K562 (cell line): ENCODE results near the gene CHCHD1. TPM values are rescaled to one million over a fixed set of nuclear protein-coding genes. Genes with fewer than 3 reads are reported as not detected.

ENCODE experiments used
- CBFB ChIP-seq: sonication (generic); formaldehyde crosslinking; IDR thresholded peaks from 2 replicates; pipeline ENCODE4 v1.4.0; 2020; ENCODE audit warnings: mild to moderate bottlenecking, missing genetic modification reagents
- HCFC1 ChIP-seq: IDR thresholded peaks from 2 replicates; pipeline ENCODE4 v1.6.1; 2012; ENCODE audit warnings: low read depth, low read length, improper control_type of control experiment
- MGA ChIP-seq: fragments of 450-650 bp; IDR thresholded peaks from 2 replicates; pipeline ENCODE4 v1.6.1; 2016; ENCODE audit warnings: mild to moderate bottlenecking, moderate library complexity
- NCOA2 ChIP-seq, 2 experiments: fragments of 450-650 bp; IDR thresholded peaks; 2 replicates each; pipeline ENCODE4 v1.6.1; 2018; ENCODE audit warnings: mild to moderate bottlenecking in 2 of 2, moderate library complexity in 1 of 2; ENCODE audit not compliant: partially characterized antibody in 2 of 2
- NR4A1 ChIP-seq, 2 experiments: fragments of 250-450 bp in 1 of 2; fragments of 450-650 bp in 1 of 2; sonication (Bioruptor Pico) in 1 of 2; IDR thresholded peaks; 2 replicates each; pipeline versions ENCODE4 v1.4.0 to v1.6.1; 2016 to 2020; ENCODE audit warnings: mild to moderate bottlenecking in 2 of 2, missing compliant biosample characterization in 1 of 2, missing genetic modification characterization in 1 of 2, moderate library complexity in 1 of 2
- RBFOX2 ChIP-seq: fragments of 200-400 bp; formaldehyde crosslinking; IDR thresholded peaks from 2 replicates; pipeline ENCODE4 v1.6.1; 2017; ENCODE audit warnings: low read depth, mild to moderate bottlenecking, low read length, moderate library complexity
- ZNF696 ChIP-seq: fragments of 250-450 bp; sonication (Bioruptor Pico); conservative IDR thresholded peaks from 2 replicates; pipeline ENCODE4 v1.4.0; 2020; ENCODE audit warnings: mild to moderate bottlenecking, moderate library complexity
- polyA plus RNA-seq, 8 experiments: library from polyadenylated mRNA; depleted of rRNA in 4 of 8; stranded (reverse) in 5 of 8; unstranded in 3 of 8; fragments of >200 nt; fragmentation: Nextera tagmentation in 2 of 8; fragmentation: Illumina TruSeq in 1 of 8; extraction: Ambion mirVana in 2 of 8; extraction: Trizol in 1 of 8; gene quantifications; 2 replicates each; pipeline versions ENCODE4 v1.2.1 to v1.2.3, GENCODE V29; 2011 to 2014; ENCODE audit warnings: inconsistent platforms in 1 of 8, missing spikeins in 1 of 8
- total RNA-seq, 7 experiments: library from RNA; depleted of rRNA in 6 of 7; stranded (reverse); fragments of >200 nt in 6 of 7; fragmentation: Illumina TruSeq in 2 of 7; extraction: Trizol in 2 of 7; gene quantifications; 2 replicates each; pipeline versions ENCODE4 v1.2.1 to v1.2.3, GENCODE V29; 2011 to 2021; ENCODE audit warnings: low replicate concordance in 1 of 7
- TF ChIP-seq, protein P1 (sequence below): fragments of 250-450 bp; sonication (Bioruptor Pico); IDR thresholded peaks from 2 replicates; pipeline ENCODE4 v1.8.0; 2021; ENCODE audit warnings: moderate library complexity, mild to moderate bottlenecking, inconsistent platforms

Gene CHCHD1
- total and polyA plus RNA-seq, 9 of the 15 experiments (the other 6 are each of a cell fraction or from before 2014, with no cell fraction given) = 52.9 to 126 (median 83.4) TPM

GRCh38 chr10:73781879-73782748, at the start of gene CHCHD1 (continued):
- TF ChIP-seq MGA (no peak; the same call in 1 of the 2 replicates), NR4A1 (CRISPR knock-in tag; IDR thresholded peaks at IDR 0.05) (no peak; the same call in 1 of the 2 replicates), NR4A1 (tag; IDR thresholded peaks at IDR 0.05) (no peak), ZNF696 (no peak), CBFB (CRISPR knock-in tag) (peak; percentile 98), HCFC1 (peak; percentile 73), NCOA2 (IDR thresholded peaks at IDR 0.05; ENCODE audit: partially characterized antibody in 2 of 2) (no peak), RBFOX2 (peak; percentile 98)
- TF ChIP-seq, protein P1, sequence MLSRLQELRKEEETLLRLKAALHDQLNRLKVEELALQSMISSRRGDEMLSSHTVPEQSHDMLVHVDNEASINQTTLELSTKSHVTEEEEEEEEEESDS = no peak
